ENCODE measurements around the gene KRT34. TPM values are rescaled to one million over a fixed set of nuclear protein-coding genes. Genes with fewer than 3 reads are reported as not detected.
"Not testable (repeated sequence)": the region's sequence is repeated elsewhere in the genome, so short reads cannot be mapped to it uniquely, and the experiment has no call there.

The KRT34 gene
- not detected for total RNA-seq
- not detected for polyA plus RNA-seq

- H3K36me3 ChIP-seq; H3K4me3 ChIP-seq; intact Hi-C loops (cut with DNase I); H3K9me3 ChIP-seq; H3K27ac ChIP-seq; H3K27me3 ChIP-seq; DNase-seq; H3K4me1 ChIP-seq: not testable (repeated sequence)
- 89 to 92% methylated on average over 13 of the region's 13 CpGs for WGBS, 2 donors
Measured at GRCh38 chr17:41381943-41382342, at the start of gene KRT34. TSS of gene KRT34 (minus strand) at chr17:41382306. CDS start at chr17:41382246, 60 bp downstream.

DNA sequence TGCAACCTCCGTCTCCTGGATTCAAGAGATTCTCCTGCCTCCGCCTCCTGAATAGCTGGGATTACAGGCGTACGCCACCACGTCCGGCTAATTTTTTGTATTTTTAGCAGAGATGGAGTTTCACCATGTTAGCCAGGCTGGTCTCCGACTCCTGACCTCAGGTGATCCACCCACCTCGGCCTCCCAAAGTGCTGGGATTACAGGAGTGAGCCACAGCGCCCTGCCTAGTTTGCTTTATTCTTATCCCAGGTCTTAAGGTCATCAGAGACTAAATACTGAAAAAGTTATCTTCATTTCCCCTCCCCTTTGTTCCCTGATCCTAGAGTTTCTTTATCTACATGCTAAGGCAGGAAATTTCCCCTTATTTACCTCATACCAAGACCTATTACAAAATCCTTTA lies 48.3 kb upstream of the KRT34 start:
- DNase-seq; H3K27me3 ChIP-seq; H3K27ac ChIP-seq; H3K9me3 ChIP-seq; intact Hi-C loops (cut with DNase I); H3K4me3 ChIP-seq; H3K36me3 ChIP-seq: not testable (repeated sequence)
- 82 to 89% methylated on average over 9 of the region's 9 CpGs for WGBS, 2 donors
- peaks cover 0 to 14% (median 5%) of the 10 kb centered on the region in 4 donors for H3K4me1 ChIP-seq

GRCh38 chr17:41429667-41430066 lies 47.6 kb upstream of the KRT34 start:
- 78 to 79% methylated on average over 7 of the region's 7 CpGs for WGBS, 2 donors
- H3K36me3 ChIP-seq = no peaks in the 10 kb centered on the region
- DNase-seq = no peak
- H3K4me1 ChIP-seq = peaks cover 0 to 11% (median 5%) of the 10 kb centered on the region in 4 donors
- no peak overlapping the region for H3K4me3 ChIP-seq
- peaks cover 0 to 3% (median 0%) of the 10 kb centered on the region in 3 donors for H3K27me3 ChIP-seq
- H3K9me3 ChIP-seq = no peaks in the 10 kb centered on the region
- TF ChIP-seq POLR2AphosphoS5 (IDR thresholded peaks at IDR 0.05) (no peak), EP300 (IDR thresholded peaks at IDR 0.05) (no peak), CTCF (IDR thresholded peaks at IDR 0.05) (no peak), POLR2A (IDR thresholded peaks at IDR 0.05) (no peak)
- intact Hi-C loops (cut with DNase I) = no loop called here
- H3K27ac ChIP-seq = no peak overlapping the region

- TF ChIP-seq CTCF (IDR thresholded peaks at IDR 0.05) (no peak), POLR2A (IDR thresholded peaks at IDR 0.05) (no peak), POLR2AphosphoS5 (IDR thresholded peaks at IDR 0.05) (no peak), EP300 (IDR thresholded peaks at IDR 0.05) (no peak)
- no peak overlapping the region for H3K27ac ChIP-seq
- DNase-seq = no peak
Measured at GRCh38 chr17:41428591-41429291, 46.6 kb upstream of the KRT34 start.

DNA sequence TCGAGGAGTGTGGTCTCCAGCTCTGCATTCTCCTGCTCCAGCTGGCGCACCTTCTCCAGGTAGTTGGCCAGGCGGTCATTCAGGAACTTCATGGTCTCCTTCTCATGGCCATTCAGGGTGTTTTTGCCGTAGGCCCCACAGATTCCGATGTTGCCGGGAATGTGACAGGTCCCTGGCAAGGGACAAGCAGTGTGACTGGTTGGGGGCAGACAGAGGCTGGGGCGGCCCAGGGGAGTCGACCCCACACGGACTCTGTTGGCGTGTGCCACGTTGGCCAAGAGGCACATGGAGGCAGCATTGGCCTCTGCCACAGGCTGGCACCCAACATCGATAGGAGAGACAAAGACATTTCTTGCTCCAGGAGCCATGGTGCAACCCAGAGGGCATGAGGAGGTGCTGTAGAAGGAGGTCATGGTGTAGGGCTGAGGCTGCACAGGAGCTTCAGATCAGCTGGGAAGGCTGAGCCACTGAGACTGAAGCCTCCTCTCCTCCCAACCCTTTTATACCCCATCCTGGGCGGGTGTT lies 42.1 kb upstream of the KRT34 start, which contains the start of gene KRT37:
KRT37 (minus strand) TSS at position 475 of the 525 bp plus-strand sequence; CDS start at position 413, 62 bp downstream.
- no peak within 1 kb of the TSS for H3K4me3 ChIP-seq
- DNase-seq = no peak
- H3K4me1 ChIP-seq = peaks cover 0 to 13% (median 11%) of the 10 kb centered on the region in 4 donors
- H3K9me3 ChIP-seq = no peaks in the 10 kb centered on the region
- TF ChIP-seq EP300 (IDR thresholded peaks at IDR 0.05) = no peak
- no peak for TF ChIP-seq POLR2A (IDR thresholded peaks at IDR 0.05)
- TF ChIP-seq CTCF (IDR thresholded peaks at IDR 0.05) = no peak
- TF ChIP-seq POLR2AphosphoS5 (IDR thresholded peaks at IDR 0.05) = no peak
- H3K27ac ChIP-seq = no peak within 1 kb of the TSS
- intact Hi-C loops (cut with DNase I) = no loop called here
- H3K36me3 ChIP-seq = no peaks in the 10 kb centered on the region
- H3K27me3 ChIP-seq = peaks cover 0 to 16% (median 0%) of the 10 kb centered on the region in 3 donors
- 93 to 94% methylated on average over 13 of the region's 13 CpGs for WGBS, 2 donors

More at GRCh38 chr17:41428591-41429291, 46.6 kb upstream of the KRT34 start:
- H3K27me3 ChIP-seq = peaks cover 0 to 11% (median 0%) of the 10 kb centered on the region in 3 donors
- peaks cover 0 to 1% (median under 1%) of the 10 kb centered on the region in 4 donors for H3K4me1 ChIP-seq
- H3K4me3 ChIP-seq = no peak overlapping the region
- intact Hi-C loops (cut with DNase I) = no loop called here
- H3K36me3 ChIP-seq = no peaks in the 10 kb centered on the region
- no peaks in the 10 kb centered on the region for H3K9me3 ChIP-seq
- 59 to 66% methylated on average over 4 of the region's 4 CpGs for WGBS, 2 donors

DNA sequence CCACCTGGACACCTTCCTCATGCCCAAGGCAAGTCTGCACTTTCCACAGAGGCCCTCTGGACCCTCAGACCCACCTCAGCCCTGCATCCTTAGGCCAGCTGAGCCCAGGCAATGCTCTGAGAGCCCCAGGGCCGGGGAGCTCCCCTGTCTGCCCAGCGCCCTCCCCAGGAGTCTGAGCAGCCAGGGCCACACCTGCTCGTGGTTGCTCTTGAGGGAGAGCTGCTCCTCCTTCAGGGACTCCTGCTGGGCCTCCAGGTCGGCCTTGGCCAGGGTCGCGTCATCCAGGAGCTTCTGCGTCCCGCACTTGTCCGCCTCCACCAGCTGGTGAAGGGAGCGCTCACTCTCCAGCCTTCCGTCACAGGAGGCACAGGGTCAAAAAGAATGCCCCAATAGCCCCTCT lies 40.5 kb upstream of the KRT34 start:
- intact Hi-C loops (cut with DNase I); H3K27ac ChIP-seq; H3K36me3 ChIP-seq; DNase-seq; H3K4me3 ChIP-seq; H3K9me3 ChIP-seq: not testable (repeated sequence)
- H3K4me1 ChIP-seq = peaks cover 0 to 13% (median 11%) of the 10 kb centered on the region in 4 donors
- H3K27me3 ChIP-seq = peaks cover 0 to 21% (median under 1%) of the 10 kb centered on the region in 3 donors
- 84 to 86% methylated on average over 11 of the region's 11 CpGs for WGBS, 2 donors
